Central memory CD4-positive, alpha-beta T cell (primary cell): ENCODE measurements around the gene COL28A1.

Experiments
- DNase-seq: peaks from one replicate; pipeline ENCODE4 v3.0.0; 2022

Gene COL28A1

GRCh38 chr7:7323352-7323751 lies 212.3 kb downstream of the COL28A1 start:
- no peak for DNase-seq

- no peak for DNase-seq
Observed at GRCh38 chr7:7321681-7322080, 214.0 kb downstream of the COL28A1 start.

GRCh38 chr7:7318601-7319000 lies 217.1 kb downstream of the COL28A1 start:
- no peak for DNase-seq

- no peak for DNase-seq
Observed at GRCh38 chr7:7317850-7318249, 217.8 kb downstream of the COL28A1 start.

- DNase-seq = no peak
Observed at GRCh38 chr7:7315851-7316250, 219.8 kb downstream of the COL28A1 start.

- no peak for DNase-seq
Observed at GRCh38 chr7:7312323-7312722, 223.3 kb downstream of the COL28A1 start.

- DNase-seq = no peak
Observed at GRCh38 chr7:7311001-7311400, 224.7 kb downstream of the COL28A1 start.

- no peak for DNase-seq
Observed at GRCh38 chr7:7309203-7309602, 226.5 kb downstream of the COL28A1 start.
